RWPE2 (cell line): ENCODE data around the gene SIGLEC15.
A peak's percentile ranks its signal among the peaks of the same experiment; 100 is the strongest.

Source experiments
- ATAC-seq: fragments of 200-7000 bp; cut with Tn5 transposase; 3 replicates; pipeline ENCODE4 v1.9.1; 2021; ENCODE audit warnings: low read depth
- DNase-seq: peaks from one replicate; pipeline ENCODE4 v3.0.0-alpha.2; 2020; ENCODE audit warnings: low spot score
- H3K27ac ChIP-seq: fragments of 450-650 bp; 2 replicates; pipeline ENCODE4 v1.5.1; 2017; ENCODE audit warnings: mild to moderate bottlenecking; ENCODE audit not compliant: poor library complexity, severe bottlenecking
- H3K27me3 ChIP-seq: fragments of 250-450 bp; sonication (Bioruptor Pico); 2 replicates; pipeline ENCODE4 v1.5.1; 2021; ENCODE audit warnings: mild to moderate bottlenecking, moderate library complexity; ENCODE audit not compliant: insufficient read depth, poor library complexity, severe bottlenecking
- H3K36me3 ChIP-seq: fragments of 250-450 bp; sonication (Bioruptor Pico); 2 replicates; pipeline ENCODE4 v1.5.1; 2020; ENCODE audit warnings: low read depth, mild to moderate bottlenecking, moderate library complexity
- H3K4me1 ChIP-seq: fragments of 250-450 bp; sonication (Bioruptor Pico); 2 replicates; pipeline ENCODE4 v1.5.1; 2021; ENCODE audit warnings: mild to moderate bottlenecking, moderate library complexity; ENCODE audit not compliant: insufficient read depth, poor library complexity, severe bottlenecking
- H3K4me3 ChIP-seq: fragments of 250-450 bp; sonication (Bioruptor Pico); 2 replicates; pipeline ENCODE4 v1.5.1; 2021; ENCODE audit warnings: mild to moderate bottlenecking, moderate library complexity; ENCODE audit not compliant: severe bottlenecking
- H3K9me3 ChIP-seq: fragments of 250-450 bp; sonication (Bioruptor Pico); 2 replicates; pipeline ENCODE4 v1.5.1; 2021; ENCODE audit warnings: mild to moderate bottlenecking, moderate library complexity; ENCODE audit not compliant: severe bottlenecking
- CTCF ChIP-seq: fragments of 450-650 bp; IDR thresholded peaks from one replicate; pipeline ENCODE4 v1.5.1; 2017; ENCODE audit warnings: mild to moderate bottlenecking, moderate library complexity; ENCODE audit not compliant: poor library complexity, severe bottlenecking

The SIGLEC15 gene

DNA sequence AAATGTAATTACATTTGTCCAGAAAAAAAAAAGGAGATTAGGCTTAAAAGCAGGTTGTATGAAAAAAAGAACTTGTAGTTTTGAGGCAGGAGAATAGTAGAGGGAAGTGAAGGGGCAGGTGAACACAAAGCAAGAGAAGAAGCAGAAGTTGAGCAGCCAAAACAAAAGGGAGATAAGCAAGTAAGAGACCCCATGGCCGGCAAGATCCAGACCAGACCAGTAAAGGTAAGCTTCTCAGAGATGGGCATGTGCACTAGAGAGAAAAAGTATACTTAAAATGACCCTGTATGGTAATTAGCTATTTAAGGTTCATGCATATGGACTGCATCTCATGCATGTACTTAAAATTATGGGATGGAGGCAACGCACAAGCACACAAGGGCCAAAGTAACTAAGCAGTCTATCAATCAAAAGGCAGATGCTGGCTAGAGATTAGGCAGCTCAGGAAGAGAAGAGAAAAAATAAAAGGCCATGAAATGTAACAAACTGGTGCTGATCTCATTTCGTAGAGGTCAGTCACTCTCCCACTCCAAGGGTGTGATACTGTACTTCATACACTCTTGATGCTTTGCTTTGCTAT, 9.7 kb downstream of the SIGLEC15 start:
- Histone ChIP-seq H3K36me3 (no peaks in the 10 kb centered on the region), H3K4me1 (peaks cover under 1% of the 10 kb centered on the region), H3K27me3 (no peaks in the 10 kb centered on the region), H3K9me3 (no peaks in the 10 kb centered on the region), H3K4me3 (no peak overlapping the region), H3K27ac (no peak overlapping the region)
- DNase-seq = no peak
- TF ChIP-seq CTCF = no peak
- no peak for ATAC-seq

DNA sequence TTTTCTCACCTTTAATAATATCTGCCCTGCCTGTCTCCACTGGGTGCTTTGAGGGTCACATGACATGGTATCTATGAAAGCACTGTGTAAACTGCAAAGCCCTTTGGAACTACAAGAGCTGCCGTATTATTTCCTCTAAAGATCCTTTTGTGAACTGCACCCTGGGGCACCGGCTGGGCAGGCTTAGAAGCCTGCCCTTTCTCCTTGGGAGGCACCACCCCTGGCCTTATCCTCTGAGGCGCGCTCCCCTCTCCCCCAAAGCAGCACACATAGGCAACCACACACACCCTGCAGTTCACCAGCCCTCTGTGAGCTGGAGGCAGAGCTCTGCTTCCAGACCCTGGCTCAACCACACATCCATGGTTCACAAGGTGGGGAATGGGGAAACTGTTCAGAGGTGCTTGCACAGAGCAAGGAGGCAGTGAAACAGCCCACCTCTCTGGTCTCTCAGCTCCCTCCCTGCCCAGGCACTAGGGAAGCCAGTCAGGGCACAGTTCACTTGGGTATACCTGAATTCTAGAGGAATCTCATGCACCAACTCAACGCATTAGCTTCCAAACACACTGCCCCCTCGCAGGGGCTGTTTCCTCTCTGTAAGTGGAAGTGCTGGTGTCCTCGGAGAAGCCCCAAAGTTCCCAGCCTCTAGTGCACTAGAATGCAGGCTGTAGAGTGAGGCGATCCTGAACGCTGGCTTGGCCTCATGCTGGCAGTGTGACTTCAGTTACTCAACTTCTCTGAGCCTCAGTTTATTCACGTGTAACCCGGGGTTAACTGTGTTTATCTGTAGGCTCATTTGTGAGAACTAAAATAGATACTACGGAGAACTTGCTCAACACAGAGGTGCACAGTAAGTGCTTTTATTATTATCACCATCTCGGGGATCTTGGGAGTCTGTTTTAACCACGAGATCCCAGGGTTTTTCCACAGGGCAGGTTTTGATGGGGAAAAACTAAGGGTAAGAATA, 11.0 kb downstream of the SIGLEC15 start:
- H3K9me3 ChIP-seq = no peaks in the 10 kb centered on the region
- H3K4me1 ChIP-seq = peaks cover 3% of the 10 kb centered on the region
- H3K27ac ChIP-seq = no peak overlapping the region
- no peaks in the 10 kb centered on the region for H3K36me3 ChIP-seq
- no peaks in the 10 kb centered on the region for H3K27me3 ChIP-seq
- no peak for TF ChIP-seq CTCF
- ATAC-seq = peak; percentile 26; the same call in 1 of the 3 replicates
- no peak for DNase-seq
- H3K4me3 ChIP-seq = no peak overlapping the region

DNA sequence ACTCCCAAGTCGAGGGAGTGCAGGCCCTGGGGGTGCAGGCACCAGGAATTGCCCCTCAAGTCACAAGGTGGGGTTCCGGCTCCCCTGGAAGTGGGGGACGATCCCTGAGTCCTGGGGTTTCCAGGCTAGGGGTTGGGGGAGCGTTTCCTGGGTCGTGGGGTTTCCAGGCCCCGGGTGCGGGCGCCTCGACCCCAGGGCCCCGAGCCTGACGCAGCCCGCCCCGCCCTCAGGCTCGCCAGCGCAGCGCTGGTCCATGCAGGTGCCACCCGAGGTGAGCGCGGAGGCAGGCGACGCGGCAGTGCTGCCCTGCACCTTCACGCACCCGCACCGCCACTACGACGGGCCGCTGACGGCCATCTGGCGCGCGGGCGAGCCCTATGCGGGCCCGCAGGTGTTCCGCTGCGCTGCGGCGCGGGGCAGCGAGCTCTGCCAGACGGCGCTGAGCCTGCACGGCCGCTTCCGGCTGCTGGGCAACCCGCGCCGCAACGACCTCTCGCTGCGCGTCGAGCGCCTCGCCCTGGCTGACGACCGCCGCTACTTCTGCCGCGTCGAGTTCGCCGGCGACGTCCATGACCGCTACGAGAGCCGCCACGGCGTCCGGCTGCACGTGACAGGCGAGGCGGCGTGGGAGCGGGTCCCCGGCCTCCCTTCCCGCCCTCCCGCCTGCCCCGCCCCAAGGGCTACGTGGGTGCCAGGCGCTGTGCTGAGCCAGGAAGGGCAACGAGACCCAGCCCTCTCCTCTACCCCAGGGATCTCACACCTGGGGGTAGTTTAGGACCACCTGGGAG, 12.0 kb downstream of the SIGLEC15 start:
- Histone ChIP-seq H3K9me3 (no peaks in the 10 kb centered on the region), H3K4me3 (no peak overlapping the region), H3K36me3 (no peaks in the 10 kb centered on the region), H3K27ac (no peak overlapping the region), H3K27me3 (no peaks in the 10 kb centered on the region), H3K4me1 (peaks cover 3% of the 10 kb centered on the region)
- ATAC-seq (no peak), DNase-seq (no peak)
- TF ChIP-seq CTCF = no peak

DNA sequence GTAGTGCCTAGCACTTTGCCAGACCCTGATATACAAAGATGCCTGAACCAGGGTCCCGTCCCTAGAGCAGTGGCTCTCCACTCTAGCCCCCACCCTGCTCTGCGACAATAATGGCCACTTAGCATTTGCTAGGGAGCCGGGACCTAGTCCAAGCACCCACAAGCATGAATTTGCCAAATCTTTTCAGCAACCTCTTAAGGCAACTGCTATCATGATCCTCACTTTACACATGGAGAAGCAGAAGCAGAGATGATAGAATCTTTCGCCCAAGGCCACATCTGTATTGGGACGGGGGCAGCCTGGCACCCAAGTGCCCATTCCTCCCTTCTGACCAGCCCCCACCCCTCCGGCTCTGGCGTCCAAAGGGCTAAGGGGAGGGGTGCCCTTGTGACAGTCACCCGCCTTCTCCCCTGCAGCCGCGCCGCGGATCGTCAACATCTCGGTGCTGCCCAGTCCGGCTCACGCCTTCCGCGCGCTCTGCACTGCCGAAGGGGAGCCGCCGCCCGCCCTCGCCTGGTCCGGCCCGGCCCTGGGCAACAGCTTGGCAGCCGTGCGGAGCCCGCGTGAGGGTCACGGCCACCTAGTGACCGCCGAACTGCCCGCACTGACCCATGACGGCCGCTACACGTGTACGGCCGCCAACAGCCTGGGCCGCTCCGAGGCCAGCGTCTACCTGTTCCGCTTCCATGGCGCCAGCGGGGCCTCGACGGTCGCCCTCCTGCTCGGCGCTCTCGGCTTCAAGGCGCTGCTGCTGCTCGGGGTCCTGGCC, 13.0 kb downstream of the SIGLEC15 start:
- TF ChIP-seq CTCF = no peak
- Histone ChIP-seq H3K4me1 (peaks cover 3% of the 10 kb centered on the region), H3K4me3 (no peak overlapping the region), H3K36me3 (no peaks in the 10 kb centered on the region), H3K27ac (no peak overlapping the region), H3K9me3 (no peaks in the 10 kb centered on the region), H3K27me3 (no peaks in the 10 kb centered on the region)
- no peak for ATAC-seq
- no peak for DNase-seq
